ENCODE data around the gene CRKL.

CRKL gene

GRCh38 chr22:20916916-20917810 lies at the start of gene CRKL:
Gene CRKL (plus strand): TSS chr22:20917407. CDS start chr22:20917935, 528 bp downstream.
- DNase-seq (ENCODE audit: low read depth): peak; percentile 98
- peak; percentile 79 for TF ChIP-seq CTCF (IDR thresholded peaks at IDR 0.05; ENCODE audit: low read length, missing control alignments)
- H3K4me3 ChIP-seq (replicated peaks; ENCODE audit: low read depth, low read length): peak within 1 kb of the TSS; percentile 95

GRCh38 chr22:20868025-20868962 lies 48.9 kb upstream of the CRKL start:
- no peak for TF ChIP-seq CTCF (IDR thresholded peaks at IDR 0.05; ENCODE audit: low read length, missing control alignments)
- no peak overlapping the region for H3K4me3 ChIP-seq (replicated peaks; ENCODE audit: low read depth, low read length)
- DNase-seq (ENCODE audit: low read depth): no peak

- no peak for TF ChIP-seq CTCF (IDR thresholded peaks at IDR 0.05; ENCODE audit: low read length, missing control alignments)
- H3K4me3 ChIP-seq (replicated peaks; ENCODE audit: low read depth, low read length): no peak overlapping the region
- no peak for DNase-seq (ENCODE audit: low read depth)
These were observed 48.0 kb upstream of the CRKL start for GRCh38 chr22:20869234-20869633.

GRCh38 chr22:20873214-20873613 lies 44.0 kb upstream of the CRKL start:
- no peak overlapping the region for H3K4me3 ChIP-seq (replicated peaks; ENCODE audit: low read depth, low read length)
- no peak for TF ChIP-seq CTCF (IDR thresholded peaks at IDR 0.05; ENCODE audit: low read length, missing control alignments)
- DNase-seq (ENCODE audit: low read depth): no peak

GRCh38 chr22:20875296-20875695 lies 41.9 kb upstream of the CRKL start:
- no peak overlapping the region for H3K4me3 ChIP-seq (replicated peaks; ENCODE audit: low read depth, low read length)
- DNase-seq (ENCODE audit: low read depth): no peak
- no peak for TF ChIP-seq CTCF (IDR thresholded peaks at IDR 0.05; ENCODE audit: low read length, missing control alignments)

GRCh38 chr22:20877715-20878114 lies 39.5 kb upstream of the CRKL start:
- no peak for DNase-seq (ENCODE audit: low read depth)
- TF ChIP-seq CTCF (IDR thresholded peaks at IDR 0.05; ENCODE audit: low read length, missing control alignments): no peak
- no peak overlapping the region for H3K4me3 ChIP-seq (replicated peaks; ENCODE audit: low read depth, low read length)
